SHP77 (cell line): ENCODE measurements around the gene SNX3.
"Not testable (repeated sequence)": the region's sequence is repeated elsewhere in the genome, so short reads cannot be mapped to it uniquely, and the experiment has no call there.

Experiments
- DNase-seq, 2 experiments: peaks; one replicate each; lab custom pipeline; 2025; lab: John Stamatoyannopoulos, UW

The SNX3 gene

GRCh38 chr6:108260809-108261569, at the start of gene SNX3:
TSS of gene SNX3 (minus strand) at chr6:108261040. CDS start at chr6:108260921, 119 bp downstream.
- DNase-seq = peak; percentile 93 to 94

- DNase-seq = no peak
Observed at GRCh38 chr6:108309844-108310243, 49.0 kb upstream of the SNX3 start.

- DNase-seq = not testable (repeated sequence)
Observed at GRCh38 chr6:108308641-108309040, 47.8 kb upstream of the SNX3 start.

- no peak for DNase-seq
Observed at GRCh38 chr6:108304646-108305045, 43.8 kb upstream of the SNX3 start.

GRCh38 chr6:108302386-108302785, 41.5 kb upstream of the SNX3 start:
- DNase-seq = no peak

- no peak for DNase-seq
Observed at GRCh38 chr6:108295676-108296075, 34.8 kb upstream of the SNX3 start.

GRCh38 chr6:108294727-108295625, 34.1 kb upstream of the SNX3 start, which contains the start of gene AFG1L:
TSS of gene AFG1L (plus strand) at chr6:108295054. CDS start at chr6:108295080, 26 bp downstream.
- DNase-seq = peak; percentile 88 to 89

GRCh38 chr6:108294297-108294726, 33.5 kb upstream of the SNX3 start:
- DNase-seq = no peak

- DNase-seq = peak in 1 of 2 experiments; percentile 50
Observed at GRCh38 chr6:108293527-108294296, 32.9 kb upstream of the SNX3 start.

GRCh38 chr6:108292561-108292960, 31.7 kb upstream of the SNX3 start:
- DNase-seq = not testable (repeated sequence)

- no peak for DNase-seq
Observed at GRCh38 chr6:108291091-108291490, 30.3 kb upstream of the SNX3 start.

GRCh38 chr6:108288742-108289141, 27.9 kb upstream of the SNX3 start:
- no peak for DNase-seq

GRCh38 chr6:108287373-108287772, 26.5 kb upstream of the SNX3 start:
- no peak for DNase-seq

- no peak for DNase-seq
Observed at GRCh38 chr6:108286366-108286765, 25.5 kb upstream of the SNX3 start.

GRCh38 chr6:108285381-108285780, 24.5 kb upstream of the SNX3 start:
- no peak for DNase-seq

- DNase-seq = no peak
Observed at GRCh38 chr6:108277831-108278230, 17.0 kb upstream of the SNX3 start.

- DNase-seq = no peak
Observed at GRCh38 chr6:108277295-108277694, 16.5 kb upstream of the SNX3 start.

GRCh38 chr6:108275976-108276375, 15.1 kb upstream of the SNX3 start:
- no peak for DNase-seq

GRCh38 chr6:108274546-108274945, 13.7 kb upstream of the SNX3 start:
- DNase-seq = no peak

GRCh38 chr6:108269955-108270354, 9.1 kb upstream of the SNX3 start:
- not testable (repeated sequence) for DNase-seq

GRCh38 chr6:108268845-108269244, 8.0 kb upstream of the SNX3 start:
- no peak for DNase-seq

GRCh38 chr6:108263371-108263770, 2.5 kb upstream of the SNX3 start:
- DNase-seq = no peak
